Endothelial cell of umbilical vein (primary cell): ENCODE data around the gene RMI2. TPM values are rescaled to one million over a fixed set of nuclear protein-coding genes. Genes with fewer than 3 reads are reported as not detected.
"Not testable (repeated sequence)": the region's sequence is repeated elsewhere in the genome, so short reads cannot be mapped to it uniquely, and the experiment has no call there.

Experiments
- BruUV-seq: library from RNA; stranded (reverse); fragments of 400-500 nt; replicated peaks from 2 replicates; lab custom pipeline; 2021; lab: Mats Ljungman, UMichigan
- CTCF ChIA-PET: fragments of 300-600, 350-600 bp; sonication (Branson Sonifier 250); formaldehyde crosslinking; loops from one replicate; lab custom pipeline; 2021; ENCODE audit warnings: antibody characterized with exemption, inconsistent platforms; lab: Charles Lee
- POLR2A ChIA-PET: fragments of 300-600, 350-600 bp; sonication (Branson Sonifier 250); formaldehyde crosslinking; loops from one replicate; lab custom pipeline; 2021; ENCODE audit warnings: antibody characterized with exemption, inconsistent platforms; lab: Charles Lee
- DNase-seq: peaks from one replicate; pipeline ENCODE4 v3.0.0-alpha.2; 2011; ENCODE audit warnings: low read depth, low spot score
- FAIRE-seq: peaks from 2 replicates; lab custom pipeline; 2011; peaks lifted over from hg19 to GRCh38; lab: Jason Lieb, UNC
- H2AFZ ChIP-seq: 2 replicates; pipeline ENCODE4 v1.6.0; 2012; ENCODE audit warnings: low read depth, low read length, control low read depth, inconsistent platforms
- H3K27ac ChIP-seq: 2 replicates; pipeline ENCODE4 v1.5.1; 2011; ENCODE audit warnings: low read depth, mild to moderate bottlenecking, control low read depth, low read length, moderate library complexity; ENCODE audit not compliant: insufficient read depth
- H3K27me3 ChIP-seq, 2 experiments: 2 replicates each; pipeline versions ENCODE4 v1.6.0 to v1.6.1; 2011; ENCODE audit warnings: low read length in 2 of 2, mixed read lengths in 1 of 2; ENCODE audit not compliant: control insufficient read depth in 2 of 2, insufficient read depth in 2 of 2
- H3K36me3 ChIP-seq, 2 experiments: 2 replicates in 1 of 2; 3 replicates in 1 of 2; pipeline ENCODE4 v1.5.1; 2011; ENCODE audit warnings: low read length in 2 of 2, mild to moderate bottlenecking in 1 of 2, moderate library complexity in 1 of 2; ENCODE audit not compliant: control insufficient read depth in 2 of 2, insufficient read depth in 2 of 2; ENCODE audit errors: extremely low read depth in 1 of 2
- H3K4me1 ChIP-seq: 3 replicates; pipeline ENCODE4 v1.5.1; 2011; ENCODE audit warnings: mild to moderate bottlenecking, low read length; ENCODE audit not compliant: control insufficient read depth, insufficient read depth; ENCODE audit errors: extremely low read depth
- H3K4me2 ChIP-seq: 2 replicates; pipeline ENCODE4 v1.6.1; 2011; ENCODE audit warnings: low read length, control low read depth, mixed read lengths; ENCODE audit not compliant: insufficient read depth
- H3K4me3 ChIP-seq, 3 experiments: fragments of 200-600 bp in 1 of 3; sonication (generic), shearing (Covaris generic) in 1 of 3; replicated peaks in 1 of 3; 2 replicates each; pipeline ENCODE4 v1.5.1; 2011 to 2016; ENCODE audit warnings: control low read depth in 3 of 3, low read length in 3 of 3, mild to moderate bottlenecking in 2 of 3, inconsistent platforms in 1 of 3, low read depth in 1 of 3, moderate library complexity in 1 of 3; ENCODE audit not compliant: insufficient read depth in 1 of 3
- H3K79me2 ChIP-seq: 2 replicates; pipeline ENCODE4 v1.6.0; 2012; ENCODE audit warnings: low read length, inconsistent platforms; ENCODE audit not compliant: control insufficient read depth, insufficient read depth
- H3K9ac ChIP-seq: replicated peaks from 2 replicates; pipeline ENCODE3; 2011; ENCODE audit warnings: low read length, control low read depth; ENCODE audit not compliant: insufficient read depth; ENCODE audit errors: extremely low read depth
- H3K9me1 ChIP-seq: replicated peaks from 3 replicates; pipeline ENCODE4 v1.6.0; 2011; ENCODE audit warnings: mild to moderate bottlenecking, low read length; ENCODE audit not compliant: control insufficient read depth, insufficient read depth; ENCODE audit errors: extremely low read depth
- H3K9me3 ChIP-seq: replicated peaks from 2 replicates; pipeline ENCODE4 v1.5.1; 2012; ENCODE audit warnings: low read length, inconsistent platforms; ENCODE audit not compliant: control insufficient read depth, insufficient read depth
- H4K20me1 ChIP-seq: replicated peaks from 2 replicates; pipeline ENCODE3; 2011; ENCODE audit warnings: mild to moderate bottlenecking, low read length; ENCODE audit not compliant: control insufficient read depth, insufficient read depth; ENCODE audit errors: extremely low read depth
- CTCF ChIP-seq, 2 donors: IDR thresholded peaks; 1 replicate in 1 of 2; 2 replicates in 1 of 2; pipeline ENCODE4 v1.5.1; 2011; ENCODE audit warnings: low read length in 2 of 2, mild to moderate bottlenecking in 2 of 2, moderate library complexity in 2 of 2, control low read depth in 1 of 2, inconsistent platforms in 1 of 2, low read depth in 1 of 2; ENCODE audit not compliant: insufficient read depth in 1 of 2; ENCODE audit errors: extremely low read depth in 1 of 2
- EZH2 ChIP-seq: IDR thresholded peaks from 2 replicates; pipeline ENCODE4 v1.6.1; 2012; ENCODE audit warnings: borderline replicate concordance, low read depth, mild to moderate bottlenecking, moderate library complexity, low read length, inconsistent platforms; ENCODE audit not compliant: severe bottlenecking
- FOS ChIP-seq: IDR thresholded peaks from 2 replicates; pipeline ENCODE4 v1.6.1; 2011; ENCODE audit warnings: mild to moderate bottlenecking, low read length, moderate library complexity, borderline replicate concordance; ENCODE audit not compliant: insufficient read depth
- GATA2 ChIP-seq: IDR thresholded peaks from 2 replicates; pipeline ENCODE4 v1.7.0; 2011; ENCODE audit warnings: low read depth, mild to moderate bottlenecking, moderate library complexity, mixed read lengths, low read length; ENCODE audit not compliant: insufficient read length, insufficient read depth
- JUN ChIP-seq: IDR thresholded peaks from 2 replicates; pipeline ENCODE4 v1.6.1; 2011; ENCODE audit warnings: borderline replicate concordance, low read depth; ENCODE audit not compliant: insufficient read length, insufficient read depth
- MAX ChIP-seq: IDR thresholded peaks from 2 replicates; pipeline ENCODE4 v1.6.1; 2011; ENCODE audit not compliant: insufficient read depth, insufficient read length
- MYC ChIP-seq: IDR thresholded peaks from one replicate; pipeline ENCODE4 v1.6.1; 2011; ENCODE audit warnings: mild to moderate bottlenecking, low read depth, low read length
- POLR2A ChIP-seq: IDR thresholded peaks from 2 replicates; pipeline ENCODE4 v1.6.1; 2012; ENCODE audit warnings: low read depth, mild to moderate bottlenecking, control low read depth, low read length
- POLR2AphosphoS5 ChIP-seq: IDR thresholded peaks from 2 replicates; pipeline ENCODE4 v1.6.1; 2012; ENCODE audit warnings: low read depth, mild to moderate bottlenecking, control low read depth, low read length, moderate library complexity; ENCODE audit not compliant: insufficient read depth
- dilution Hi-C: fragments of 300-500 bp; cut with MboI; formaldehyde crosslinking; loops from one replicate; pipeline ENCODE4 v1.15.0; 2019; ENCODE audit warnings: low sequenced_read_pairs; ENCODE audit not compliant: extremely low pct_ligation_motif_present
- intact Hi-C: fragments of 100-400 bp; cut with micrococcal nuclease; formaldehyde crosslinking; loops from one replicate; pipeline ENCODE4 v1.10.0; 2022
- polyA plus RNA-seq, 4 experiments: library from polyadenylated mRNA; depleted of rRNA in 3 of 4; stranded (reverse) in 3 of 4; unstranded in 1 of 4; fragments of >200 nt; gene quantifications; 2 replicates each; pipeline versions ENCODE4 v1.2.1 to v1.2.3, GENCODE V29; 2011 to 2012; ENCODE audit warnings: missing spikeins in 1 of 4
- total RNA-seq: library from RNA; stranded (reverse); gene quantifications from 2 replicates; pipeline ENCODE4 v1.2.3, GENCODE V29; 2021

RMI2 gene
- total and polyA plus RNA-seq, 2 donors (not counting 3 experiments of a cell fraction or from before 2014, with no cell fraction given) = 5.3 to 7.7 TPM

- Histone ChIP-seq H3K4me1 (no peaks in the 10 kb centered on the region), H3K9me3 (no peaks in the 10 kb centered on the region), H3K9ac (no peak overlapping the region), H2AFZ (no peak overlapping the region), H3K79me2 (no peaks in the 10 kb centered on the region), H3K27me3 (no peaks in the 10 kb centered on the region), H3K27ac (no peak overlapping the region), H3K9me1 (no peaks in the 10 kb centered on the region), H3K36me3 (no peaks in the 10 kb centered on the region), H3K4me3 (no peak overlapping the region), H4K20me1 (no peaks in the 10 kb centered on the region), H3K4me2 (no peak overlapping the region)
- no peak for FAIRE-seq
- POLR2A ChIA-PET = no interaction called here
- intact Hi-C loops = no loop called here
- no peak for DNase-seq
- dilution Hi-C loops = no loop called here
- CTCF ChIA-PET = interaction anchor here (0.6 to 2.1 kb wide), 4 partner anchors 17 to 406 kb away, joined by 3 to 11 read pairs (median 8); partner anchors contain the start of gene SOCS1
- TF ChIP-seq MYC (no peak), GATA2 (no peak), EZH2 (no peak), CTCF (IDR thresholded peaks at IDR 0.05; ENCODE audit: extremely low read depth in 1 of 2, insufficient read depth in 1 of 2, low read depth in 1 of 2, low read length in 2 of 2) (no peak), POLR2A (no peak), JUN (no peak), FOS (no peak), MAX (no peak), POLR2AphosphoS5 (no peak)
- no TSS peak for BruUV-seq
Observed at GRCh38 chr16:11370084-11370931, 25.0 kb downstream of the RMI2 start.

GRCh38 chr16:11370932-11371279 lies 25.6 kb downstream of the RMI2 start:
- H4K20me1 ChIP-seq, FAIRE-seq, BruUV-seq, H3K4me3 ChIP-seq, DNase-seq, POLR2A ChIA-PET, H3K27ac ChIP-seq, H3K27me3 ChIP-seq, intact Hi-C loops, H3K36me3 ChIP-seq, H3K79me2 ChIP-seq, H2AFZ ChIP-seq, dilution Hi-C loops, H3K9me3 ChIP-seq, H3K9ac ChIP-seq, H3K4me2 ChIP-seq, H3K9me1 ChIP-seq, H3K4me1 ChIP-seq: not testable (repeated sequence)
- CTCF ChIA-PET = interaction anchor here (0.6 to 2.1 kb wide), 5 partner anchors 9 to 407 kb away, joined by 3 to 11 read pairs (median 6); partner anchors contain the start of gene SOCS1
